ENCODE measurements around the gene IL19.
"Not testable (repeated sequence)": the region's sequence is repeated elsewhere in the genome, so short reads cannot be mapped to it uniquely, and the experiment has no call there.

Gene IL19

DNA sequence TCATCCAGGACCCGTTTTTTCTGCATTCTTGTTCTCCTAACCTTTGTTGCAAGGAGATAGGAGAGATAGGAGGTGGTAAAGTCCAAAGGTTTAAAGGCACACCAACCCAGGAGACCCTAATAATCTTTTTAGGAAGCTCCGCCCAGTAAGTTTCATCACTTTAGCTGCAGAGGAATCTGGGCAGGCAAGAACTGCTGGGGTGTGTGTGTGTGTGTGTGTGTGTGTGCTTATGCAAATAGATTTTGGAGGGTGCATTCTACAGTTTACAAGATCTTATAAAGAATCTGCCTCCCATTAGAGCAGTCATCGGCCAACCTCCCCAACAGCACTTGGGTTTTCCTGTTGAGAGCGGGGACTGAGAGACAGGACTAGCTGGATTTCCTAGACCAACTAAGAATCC is 5.7 kb downstream of the IL19 start:
- no peak for DNase-seq (ENCODE audit: low spot score)

DNA sequence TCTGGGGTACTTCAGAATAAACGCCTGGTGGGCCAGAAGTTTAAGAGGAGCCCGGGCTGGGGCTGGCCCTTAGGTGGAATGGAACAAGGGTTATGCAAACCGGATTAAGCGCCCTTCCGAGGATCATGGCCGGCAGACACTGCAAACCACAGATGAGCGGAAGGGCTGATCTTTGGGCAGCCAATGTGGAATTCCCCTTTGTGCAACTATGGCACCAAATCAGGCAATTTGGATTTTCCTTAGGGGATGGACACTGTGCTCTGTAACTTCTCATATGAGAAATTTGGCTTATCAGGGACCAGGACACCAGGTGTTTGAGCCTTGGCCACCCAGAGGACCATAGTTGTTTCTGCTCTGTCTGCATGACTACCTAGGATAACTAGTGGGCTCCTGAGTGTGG is 7.5 kb downstream of the IL19 start:
- DNase-seq (ENCODE audit: low spot score), result no peak

- DNase-seq (ENCODE audit: low spot score), result not testable (repeated sequence)
Measured at GRCh38 chr1:206778911-206779310, 8.3 kb downstream of the IL19 start.

DNA sequence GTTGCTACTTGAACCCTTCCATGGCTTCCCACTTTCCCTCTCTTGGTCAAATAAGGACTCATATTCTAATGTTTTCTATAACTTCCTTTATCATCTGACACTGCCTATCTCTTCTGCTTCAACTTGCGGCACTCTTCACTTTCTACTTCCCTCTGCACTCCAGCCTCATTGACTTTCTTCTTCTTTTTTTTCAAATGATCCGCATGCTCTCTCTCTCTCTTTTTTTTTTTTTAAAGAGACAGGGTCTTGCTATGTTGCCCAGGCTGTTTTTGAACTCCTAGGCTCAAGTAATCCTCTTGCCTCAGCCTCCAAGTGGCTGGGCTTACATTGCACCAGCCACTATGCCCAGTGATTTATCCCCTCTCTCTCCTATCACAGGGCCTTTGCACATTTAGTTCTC is 9.1 kb downstream of the IL19 start:
- no peak for DNase-seq (ENCODE audit: low spot score)

GRCh38 chr1:206782448-206782847 is 11.9 kb downstream of the IL19 start:
- DNase-seq (ENCODE audit: low spot score), result no peak

DNA sequence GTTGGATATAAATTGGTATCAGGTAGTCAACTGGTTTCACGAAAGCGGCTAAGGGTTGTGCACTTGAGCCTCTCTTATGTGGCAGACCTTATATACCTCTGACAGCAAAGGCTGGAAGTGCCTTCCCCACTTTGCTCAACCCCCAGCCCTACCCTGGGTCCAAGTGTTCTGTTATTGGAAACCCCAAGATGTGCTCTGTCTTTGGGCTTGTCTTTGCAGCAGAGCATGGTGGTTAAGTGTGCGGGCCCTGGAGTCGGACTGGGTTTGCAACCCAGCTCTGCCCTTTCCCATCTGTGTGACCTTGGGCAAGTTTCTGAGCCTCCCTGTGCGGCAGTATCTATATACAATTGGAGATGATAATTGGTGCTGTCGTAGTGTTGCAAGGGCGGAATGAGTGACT is 12.9 kb downstream of the IL19 start:
- no peak for DNase-seq (ENCODE audit: low spot score)

- DNase-seq (ENCODE audit: low spot score), result no peak
Measured at GRCh38 chr1:206784471-206784903, 13.9 kb downstream of the IL19 start.

DNA sequence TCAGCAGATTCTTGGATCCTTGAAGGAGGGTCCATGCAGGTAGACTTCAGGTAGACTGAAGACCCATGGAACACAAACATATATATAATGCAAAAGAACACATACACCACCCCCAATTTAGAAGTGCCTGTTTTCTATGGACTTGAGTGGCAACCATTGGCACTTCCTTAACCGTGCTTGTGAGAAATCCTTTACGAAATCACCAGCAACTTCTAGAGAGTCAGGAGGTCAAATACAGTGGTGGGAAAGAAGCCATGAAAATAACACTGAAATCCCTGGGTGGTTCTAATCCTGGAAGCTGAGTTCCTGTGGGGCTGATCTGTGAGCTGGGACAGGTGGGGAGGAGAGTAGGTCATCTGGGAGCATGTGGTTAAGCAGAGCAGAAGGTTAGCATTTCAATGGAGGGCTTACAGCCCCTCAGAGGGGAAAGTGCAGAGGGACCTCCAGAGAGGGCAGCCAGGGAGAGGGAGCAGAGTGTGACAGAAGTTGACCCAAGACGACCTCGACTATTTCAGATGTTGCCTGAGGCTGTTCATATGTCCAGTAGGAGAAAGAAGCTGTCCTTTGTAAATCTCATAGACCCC is 14.7 kb downstream of the IL19 start:
- DNase-seq (ENCODE audit: low spot score), result no peak

DNA sequence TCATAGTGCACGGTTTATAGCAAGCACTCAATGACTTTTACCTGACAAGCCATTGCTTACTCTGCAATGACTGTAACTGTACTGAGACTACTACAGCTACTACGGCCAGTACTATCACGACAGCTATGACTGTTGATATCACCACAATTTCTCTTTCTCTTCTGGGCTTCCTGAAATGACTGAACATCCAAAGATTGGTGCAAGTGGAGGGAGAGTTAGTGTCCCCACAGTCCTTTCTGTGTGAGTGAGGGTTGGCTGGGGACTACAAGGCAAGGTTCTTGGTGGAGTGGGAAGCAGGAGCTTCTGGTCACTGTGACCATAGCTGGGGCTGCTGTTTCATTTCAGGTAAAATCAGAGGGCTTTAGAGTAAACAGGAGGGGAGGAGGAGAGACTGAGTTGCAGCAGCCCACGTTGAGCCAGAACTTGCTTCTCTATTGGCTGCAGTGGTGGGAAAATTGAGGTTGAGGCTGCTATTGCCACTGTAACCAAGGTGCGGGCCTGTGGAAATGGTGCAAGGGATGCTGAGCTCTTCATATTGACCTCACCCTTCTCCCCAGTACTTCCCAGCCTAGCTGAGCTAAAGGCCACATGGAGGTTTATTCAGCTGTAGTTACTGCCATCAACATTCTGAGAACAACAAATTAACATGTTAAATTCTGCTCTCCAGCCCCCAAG is 15.8 kb downstream of the IL19 start:
- DNase-seq (ENCODE audit: low spot score), result no peak

GRCh38 chr1:206787891-206788290 is 17.3 kb downstream of the IL19 start:
- no peak for DNase-seq (ENCODE audit: low spot score)

- DNase-seq (ENCODE audit: low spot score), result no peak
Measured at GRCh38 chr1:206788487-206789050, 18.0 kb downstream of the IL19 start.

DNA sequence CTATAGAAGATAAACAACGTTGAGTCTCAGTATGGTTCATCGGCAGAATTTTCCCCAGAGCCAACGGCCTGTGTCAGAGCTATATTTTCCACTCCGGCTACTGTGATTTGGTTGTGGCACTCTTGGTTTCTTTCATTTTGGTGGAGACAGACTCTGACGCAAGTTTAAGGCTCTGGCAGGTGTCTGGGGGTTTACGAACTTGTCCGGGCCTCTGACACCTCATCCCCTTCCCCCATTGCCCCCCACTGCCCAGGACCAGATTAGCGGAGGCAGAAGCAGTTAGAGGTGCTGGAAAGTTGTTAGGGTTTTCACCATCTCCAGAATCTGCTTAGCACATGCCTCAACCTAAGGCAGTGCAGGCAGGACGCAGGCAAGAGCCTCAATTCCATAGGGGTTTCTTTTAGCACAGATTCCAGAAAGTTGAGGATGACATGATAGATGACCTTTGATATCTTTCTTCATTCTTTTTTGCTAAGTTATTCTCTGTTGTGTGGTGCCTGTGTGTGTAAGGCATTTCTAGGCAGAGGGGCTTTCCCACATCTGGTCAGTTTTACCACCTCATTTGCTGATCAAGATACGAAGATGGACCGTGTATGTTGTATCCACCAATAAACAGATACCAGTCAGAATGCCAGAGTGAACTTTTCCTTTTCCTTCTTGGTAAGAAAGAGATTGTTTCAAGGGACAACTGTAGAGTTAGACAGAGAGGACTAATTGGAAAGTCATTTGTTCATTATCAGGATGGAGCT is 20.1 kb downstream of the IL19 start:
- no peak for DNase-seq (ENCODE audit: low spot score)

DNA sequence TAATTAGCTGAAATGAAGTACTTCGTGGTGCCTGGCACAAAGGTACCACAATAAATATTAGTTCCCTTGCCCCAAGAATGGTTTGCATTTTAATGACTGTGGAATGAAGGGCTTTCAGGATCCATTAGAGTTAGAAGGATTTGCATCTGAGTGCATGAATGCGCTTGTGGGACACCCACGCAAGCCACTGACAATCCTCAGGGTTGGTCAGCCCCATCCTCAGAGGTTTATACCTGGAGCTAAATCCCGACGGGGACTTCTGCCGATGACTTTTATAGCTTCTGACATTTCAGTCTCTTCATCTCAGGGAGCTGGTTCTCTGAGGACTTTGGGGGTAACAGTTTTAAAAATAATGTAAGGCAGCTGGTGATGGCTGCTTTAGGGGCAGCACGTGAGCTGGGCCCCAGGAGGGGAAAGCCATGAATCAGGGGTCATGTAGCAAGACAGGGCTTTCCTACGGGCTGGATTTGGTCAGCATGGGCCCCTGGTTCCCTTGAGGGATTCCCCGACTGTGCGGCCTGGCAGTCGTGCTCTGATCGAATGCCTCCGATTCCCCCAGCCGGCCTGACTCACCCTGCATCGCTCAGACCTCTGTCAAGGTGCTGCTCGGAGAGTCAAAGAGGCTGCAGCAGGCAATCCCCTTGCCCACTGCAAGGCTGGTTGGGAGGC is 22.5 kb downstream of the IL19 start:
- no peak for DNase-seq (ENCODE audit: low spot score)

GRCh38 chr1:206793620-206794019 is 23.0 kb downstream of the IL19 start:
- no peak for DNase-seq (ENCODE audit: low spot score)

DNA sequence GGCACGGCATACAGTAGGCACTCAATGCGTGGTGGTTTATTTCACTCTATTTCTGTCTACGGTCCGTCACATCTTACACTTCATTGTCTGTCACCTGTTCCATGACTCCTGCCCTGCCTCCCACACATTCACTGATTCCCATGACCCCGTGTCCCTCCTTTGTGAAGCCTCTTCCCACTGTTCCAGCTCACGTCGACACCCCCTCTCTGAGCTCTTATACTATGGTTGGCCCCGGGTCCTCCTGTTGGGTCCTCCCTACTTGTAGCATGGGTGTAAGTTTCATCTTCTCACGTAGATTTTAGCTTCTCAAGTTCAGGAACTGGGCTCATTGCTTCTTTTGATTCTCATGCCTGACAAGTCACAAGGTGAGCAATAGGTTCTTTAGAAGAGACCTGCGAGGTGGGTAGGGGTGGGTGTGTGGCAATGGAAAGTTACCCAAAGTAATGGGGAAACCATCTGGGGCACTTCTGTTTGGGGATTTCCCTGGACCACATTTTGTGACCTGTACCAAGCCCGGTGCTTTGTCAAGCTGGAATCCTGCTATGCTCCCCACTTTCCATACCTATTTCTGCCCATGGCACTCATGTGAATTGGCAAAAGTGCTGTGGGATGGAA is 23.8 kb downstream of the IL19 start:
- DNase-seq (ENCODE audit: low spot score), result no peak

DNA sequence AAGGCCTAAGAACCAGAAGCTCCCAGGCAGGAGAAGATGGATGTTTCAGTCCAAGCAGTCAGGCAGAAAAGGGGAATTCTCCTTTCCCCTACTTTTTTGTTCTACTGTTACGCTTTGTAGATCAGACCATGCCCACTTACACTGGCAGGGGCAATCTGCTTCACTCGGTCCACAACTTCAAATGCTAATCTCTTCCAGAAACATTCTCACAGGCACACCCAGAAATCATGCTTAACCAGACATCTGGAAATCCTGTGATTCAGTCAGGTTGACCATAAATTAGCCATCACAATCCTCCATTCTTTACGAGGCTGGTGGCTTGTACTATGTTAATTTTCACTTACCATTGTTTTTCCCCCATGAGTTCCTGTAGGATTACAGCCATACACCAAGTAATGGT is 25.5 kb downstream of the IL19 start:
- DNase-seq (ENCODE audit: low spot score), result no peak

GRCh38 chr1:206796981-206797402 is 26.4 kb downstream of the IL19 start:
- no peak for DNase-seq (ENCODE audit: low spot score)

GRCh38 chr1:206797534-206798383 is 27.2 kb downstream of the IL19 start:
- DNase-seq (ENCODE audit: low spot score), result no peak

GRCh38 chr1:206798384-206798996 is 27.9 kb downstream of the IL19 start:
- DNase-seq (ENCODE audit: low spot score), result no peak

- no peak for DNase-seq (ENCODE audit: low spot score)
Measured at GRCh38 chr1:206799311-206799710, 28.7 kb downstream of the IL19 start.

- no peak for DNase-seq (ENCODE audit: low spot score)
Measured at GRCh38 chr1:206800411-206800810, 29.8 kb downstream of the IL19 start.

All from AG08395 (cell line).